ENCODE results near the gene PLA2G12B.
"Not testable (repeated sequence)": the region's sequence is repeated elsewhere in the genome, so short reads cannot be mapped to it uniquely, and the experiment has no call there.

Gene PLA2G12B

GRCh38 chr10:72935361-72935760 is 19.2 kb downstream of the PLA2G12B start:
- no peak for DNase-seq (ENCODE audit: low read depth)

- no peak for DNase-seq (ENCODE audit: low read depth)
Observed at GRCh38 chr10:72932259-72933015, 22.2 kb downstream of the PLA2G12B start.

- DNase-seq (ENCODE audit: low read depth) = no peak
Observed at GRCh38 chr10:72930276-72930675, 24.3 kb downstream of the PLA2G12B start.

GRCh38 chr10:72928798-72929197 is 25.8 kb downstream of the PLA2G12B start:
- no peak for DNase-seq (ENCODE audit: low read depth)

DNA sequence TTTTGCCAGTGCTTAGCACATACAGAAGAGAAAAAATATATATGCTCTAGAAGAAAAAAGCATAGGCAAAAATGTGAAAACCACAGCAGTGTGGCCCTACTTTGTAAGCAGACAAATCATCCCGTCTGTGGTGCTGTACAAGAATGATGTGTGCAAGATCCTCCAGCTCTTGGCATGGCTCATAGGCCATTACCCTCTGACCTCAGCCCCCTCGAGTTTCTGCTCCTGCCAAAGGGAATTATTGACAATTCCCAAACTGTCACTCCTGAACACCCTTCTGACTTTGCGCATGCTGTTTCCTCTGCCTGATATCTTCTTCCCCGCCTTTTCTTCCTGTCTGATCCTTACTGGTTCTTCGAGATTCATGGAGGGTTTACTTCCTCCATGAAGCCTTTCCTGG is 27.1 kb downstream of the PLA2G12B start:
- DNase-seq (ENCODE audit: low read depth) = no peak

DNA sequence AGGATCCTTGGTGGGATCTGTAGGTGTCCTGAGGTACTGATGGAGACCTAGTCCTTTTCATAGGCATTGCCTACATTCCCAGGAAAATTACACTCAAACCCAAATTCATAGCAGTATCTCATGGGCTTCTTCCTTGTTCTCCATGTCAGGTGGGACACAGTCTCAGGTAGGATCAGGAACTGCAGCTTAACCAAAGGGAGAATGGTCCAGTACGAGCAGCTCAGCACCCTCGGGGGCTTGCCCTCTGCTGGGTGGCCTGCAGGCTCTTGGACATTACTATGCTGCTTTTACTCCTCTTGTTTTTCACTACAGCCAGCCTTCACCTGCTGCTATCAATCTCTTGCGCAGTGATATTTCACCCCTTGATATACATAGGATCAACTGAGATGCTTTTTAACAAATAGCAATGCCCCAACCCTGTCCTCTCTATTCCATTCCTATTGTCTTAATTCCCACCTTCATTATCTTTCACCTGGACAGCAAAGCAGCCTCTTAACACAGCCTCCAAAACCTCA is 28.6 kb downstream of the PLA2G12B start:
- DNase-seq (ENCODE audit: low read depth) = no peak

DNA sequence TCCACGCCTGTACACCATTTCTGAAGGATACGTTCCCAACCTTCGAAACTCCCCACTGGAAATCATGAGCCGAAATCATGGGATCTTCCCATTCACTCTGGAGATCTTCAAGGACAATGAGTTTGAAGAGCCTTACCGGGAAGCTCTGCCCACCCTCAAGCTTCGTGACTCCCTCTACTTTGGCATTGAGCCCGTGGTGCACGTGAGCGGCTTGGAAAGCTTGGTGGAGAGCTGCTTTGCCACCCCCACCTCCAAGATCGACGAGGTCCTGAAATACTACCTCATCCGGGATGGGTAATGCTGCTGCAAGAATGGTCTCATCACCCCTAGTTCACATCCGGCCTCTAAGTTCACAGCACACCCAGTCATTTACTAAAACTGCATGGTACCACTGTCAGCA is 30.3 kb downstream of the PLA2G12B start:
- DNase-seq (ENCODE audit: low read depth) = no peak

GRCh38 chr10:72921147-72921683 is 33.4 kb downstream of the PLA2G12B start:
- DNase-seq (ENCODE audit: low read depth) = not testable (repeated sequence)

DNA sequence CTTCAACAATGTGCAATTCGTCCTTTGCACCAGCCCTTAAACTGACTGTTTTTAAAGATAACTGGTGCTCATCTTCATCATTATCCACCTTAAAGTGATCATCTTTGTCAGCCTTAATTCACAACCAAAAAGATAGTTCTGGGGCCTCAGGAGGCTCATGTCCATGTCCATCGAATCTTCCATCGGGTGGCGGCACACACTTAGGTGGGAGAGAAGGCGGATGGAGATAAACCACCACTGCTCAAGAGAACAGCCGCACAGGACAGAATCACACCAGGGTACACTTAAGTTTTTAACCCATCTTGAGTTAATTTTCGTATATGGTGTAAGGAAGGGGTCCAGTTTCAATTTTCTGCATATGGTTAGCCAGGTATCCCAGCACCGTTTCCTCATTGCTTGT is 36.3 kb downstream of the PLA2G12B start:
- no peak for DNase-seq (ENCODE audit: low read depth)

DNA sequence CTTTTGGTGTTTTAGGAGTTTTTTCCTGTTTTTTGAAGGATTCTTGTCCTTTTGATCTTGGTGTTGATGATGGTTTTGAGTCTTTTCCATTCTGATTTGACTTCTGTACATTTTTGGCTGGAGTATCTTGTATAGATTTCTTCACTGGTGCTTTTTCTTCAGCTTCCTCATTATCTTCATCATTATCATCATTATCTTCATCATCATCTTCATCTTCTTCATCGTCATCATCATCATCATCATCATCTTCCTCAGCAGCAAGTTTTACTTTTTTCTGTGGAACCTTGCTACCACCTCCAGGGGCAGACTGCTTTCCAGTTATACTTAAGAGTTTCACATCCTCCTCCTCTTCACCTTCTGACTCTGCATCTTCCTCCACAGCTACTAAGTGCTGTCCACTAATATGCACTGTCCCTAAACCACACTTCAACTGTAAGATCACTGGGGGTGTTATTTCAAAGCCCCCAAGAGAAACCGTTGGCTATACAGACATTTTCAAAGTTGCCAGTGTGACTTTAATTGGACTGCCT is 36.7 kb downstream of the PLA2G12B start:
- DNase-seq (ENCODE audit: low read depth) = not testable (repeated sequence)

GRCh38 chr10:72917201-72917600 is 37.4 kb downstream of the PLA2G12B start:
- not testable (repeated sequence) for DNase-seq (ENCODE audit: low read depth)

DNA sequence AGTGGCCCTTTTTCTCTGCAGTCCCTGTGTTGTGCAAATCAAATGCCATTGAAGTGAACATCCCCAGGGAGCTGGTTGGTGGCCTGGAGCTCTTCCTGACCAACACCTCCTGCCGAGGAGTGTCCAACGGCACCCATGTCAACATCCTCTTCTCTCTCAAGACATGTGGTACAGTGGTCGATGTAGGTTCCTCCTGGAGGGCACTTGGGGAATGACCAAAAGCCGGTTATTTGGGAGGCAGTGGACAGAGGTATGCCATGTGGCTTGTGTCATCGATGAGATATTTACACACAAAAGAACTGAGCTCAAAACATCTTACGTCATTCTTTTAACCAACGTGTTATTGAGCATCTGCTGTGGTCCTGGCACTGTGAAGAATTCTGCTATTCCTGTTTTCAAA is 41.3 kb downstream of the PLA2G12B start:
- DNase-seq (ENCODE audit: low read depth) = no peak

GRCh38 chr10:72912736-72913135 is 41.9 kb downstream of the PLA2G12B start:
- DNase-seq (ENCODE audit: low read depth) = no peak

- DNase-seq (ENCODE audit: low read depth) = no peak
Observed at GRCh38 chr10:72911758-72912157, 42.8 kb downstream of the PLA2G12B start.

- DNase-seq (ENCODE audit: low read depth) = no peak
Observed at GRCh38 chr10:72910705-72911104, 43.9 kb downstream of the PLA2G12B start.

GRCh38 chr10:72906446-72906845 is 48.2 kb downstream of the PLA2G12B start:
- DNase-seq (ENCODE audit: low read depth) = no peak

DNA sequence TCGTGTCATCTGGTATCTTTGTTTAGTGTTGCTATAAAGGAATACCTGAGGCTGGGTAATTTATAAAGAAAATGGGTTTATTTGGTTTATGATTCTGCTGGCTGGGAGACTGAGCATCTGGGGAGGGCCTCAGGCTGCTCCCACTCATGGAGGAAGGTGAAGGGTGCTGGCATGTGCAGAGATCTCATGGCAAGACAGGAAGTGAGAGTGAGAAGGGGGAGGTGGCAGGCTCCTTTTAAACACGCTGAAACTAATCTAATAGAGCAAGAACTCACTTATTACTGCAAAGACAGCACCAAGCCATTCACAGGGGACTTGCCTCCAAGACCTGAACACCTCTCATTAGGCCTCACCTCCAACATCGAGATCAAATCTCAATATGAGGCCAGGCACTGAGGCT is 49.8 kb downstream of the PLA2G12B start:
- DNase-seq (ENCODE audit: low read depth) = no peak

DNA sequence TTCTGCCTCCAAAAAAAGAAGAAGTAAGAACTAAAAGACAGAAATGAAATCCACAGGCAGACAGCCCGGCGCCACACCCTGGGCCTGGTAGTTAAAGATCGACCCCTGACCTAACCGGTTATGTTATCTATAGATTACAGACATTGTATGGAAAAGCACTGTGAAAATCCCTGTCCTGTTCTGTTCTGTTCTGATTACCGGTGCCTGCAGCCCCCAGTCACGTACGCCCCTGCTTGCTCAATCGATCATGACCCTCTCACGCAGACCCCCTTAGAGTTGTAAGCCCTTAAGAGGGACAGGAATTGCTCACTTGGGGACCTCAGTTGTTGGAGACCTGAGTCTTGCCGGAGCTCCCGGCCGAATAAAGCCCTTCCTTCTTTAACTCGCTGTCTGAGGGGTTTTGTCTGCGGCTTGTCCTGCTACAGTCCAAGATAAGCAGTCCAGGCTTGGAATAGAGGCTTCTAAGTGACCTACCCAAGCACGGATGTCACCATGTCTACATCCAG is 50.6 kb downstream of the PLA2G12B start:
- not testable (repeated sequence) for DNase-seq (ENCODE audit: low read depth)

- DNase-seq (ENCODE audit: low read depth) = no peak
Observed at GRCh38 chr10:72899545-72899944, 55.1 kb downstream of the PLA2G12B start.

DNA sequence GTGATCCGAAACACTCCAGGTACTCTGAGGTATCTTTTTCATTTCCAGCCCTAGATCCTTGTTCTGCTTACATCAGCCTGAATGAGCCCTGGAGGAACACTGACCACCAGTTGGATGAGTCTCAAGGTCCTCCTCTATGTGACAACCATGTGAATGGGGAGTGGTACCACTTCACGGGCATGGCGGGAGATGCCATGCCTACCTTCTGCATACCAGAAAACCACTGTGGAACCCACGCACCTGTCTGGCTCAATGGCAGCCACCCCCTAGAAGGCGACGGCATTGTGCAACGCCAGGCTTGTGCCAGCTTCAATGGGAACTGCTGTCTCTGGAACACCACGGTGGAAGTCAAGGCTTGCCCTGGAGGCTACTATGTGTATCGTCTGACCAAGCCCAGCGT is 56.0 kb downstream of the PLA2G12B start:
- no peak for DNase-seq (ENCODE audit: low read depth)

DNA sequence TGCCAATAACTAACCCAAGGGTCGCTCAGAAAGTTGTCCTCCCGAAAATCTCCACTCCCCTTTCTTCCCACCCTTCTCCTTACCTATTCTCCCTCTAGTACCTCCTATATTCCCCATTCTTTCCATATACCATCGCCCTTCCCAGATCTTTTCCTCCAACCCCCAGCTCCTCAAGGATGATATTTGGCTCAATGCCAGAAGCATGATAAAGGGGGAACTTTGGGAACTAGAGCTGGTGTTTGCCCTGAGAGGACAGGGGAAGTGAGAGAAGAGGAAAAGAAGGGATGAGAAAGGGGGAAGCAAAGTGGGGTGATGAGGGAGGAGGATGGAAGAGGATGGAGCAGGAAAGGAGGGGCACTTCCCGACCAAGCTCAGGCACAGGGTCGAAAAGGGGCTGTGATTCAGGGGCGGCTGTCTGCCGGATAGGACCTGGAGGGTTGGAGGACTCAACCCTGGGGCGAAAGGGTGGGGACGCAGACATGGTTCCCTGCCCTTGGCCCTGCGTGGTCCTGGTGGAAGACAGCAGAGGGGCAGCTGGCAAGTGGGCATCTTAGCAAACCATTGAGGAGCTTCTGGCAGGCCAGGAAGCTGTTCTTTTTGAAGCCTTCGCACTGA is 59.3 kb downstream of the PLA2G12B start:
- DNase-seq (ENCODE audit: low read depth) = no peak

- DNase-seq (ENCODE audit: low read depth) = no peak
Observed at GRCh38 chr10:72893136-72893798, 61.3 kb downstream of the PLA2G12B start, which contains the start of gene OIT3. OIT3 (plus strand) TSS chr10:72893739; CDS start chr10:72893799, 60 bp downstream.

All from activated gamma-delta T cell treated with anti-CD3 and anti-CD28 coated beads, Interleukin-2, amount 50 U/mL, for 16 hours (primary cell).